Endothelial cell of umbilical vein (primary cell): ENCODE measurements around the gene POLRMT. TPM values are rescaled to one million over a fixed set of nuclear protein-coding genes. Genes with fewer than 3 reads are reported as not detected.

Source experiments
- BruUV-seq: library from RNA; stranded (reverse); fragments of 400-500 nt; replicated peaks from 2 replicates; lab custom pipeline; 2021; lab: Mats Ljungman, UMichigan
- CTCF ChIA-PET: fragments of 300-600, 350-600 bp; sonication (Branson Sonifier 250); formaldehyde crosslinking; loops from one replicate; lab custom pipeline; 2021; ENCODE audit warnings: antibody characterized with exemption, inconsistent platforms; lab: Charles Lee
- POLR2A ChIA-PET: fragments of 300-600, 350-600 bp; sonication (Branson Sonifier 250); formaldehyde crosslinking; loops from one replicate; lab custom pipeline; 2021; ENCODE audit warnings: antibody characterized with exemption, inconsistent platforms; lab: Charles Lee
- DNase-seq: peaks from one replicate; pipeline ENCODE4 v3.0.0-alpha.2; 2011; ENCODE audit warnings: low read depth, low spot score
- FAIRE-seq: peaks from 2 replicates; lab custom pipeline; 2011; peaks lifted over from hg19 to GRCh38; lab: Jason Lieb, UNC
- H2AFZ ChIP-seq: 2 replicates; pipeline ENCODE4 v1.6.0; 2012; ENCODE audit warnings: low read depth, low read length, control low read depth, inconsistent platforms
- H3K27ac ChIP-seq: 2 replicates; pipeline ENCODE4 v1.5.1; 2011; ENCODE audit warnings: low read depth, mild to moderate bottlenecking, control low read depth, low read length, moderate library complexity; ENCODE audit not compliant: insufficient read depth
- H3K27me3 ChIP-seq, 2 experiments: 2 replicates each; pipeline versions ENCODE4 v1.6.0 to v1.6.1; 2011; ENCODE audit warnings: low read length in 2 of 2, mixed read lengths in 1 of 2; ENCODE audit not compliant: control insufficient read depth in 2 of 2, insufficient read depth in 2 of 2
- H3K36me3 ChIP-seq, 2 experiments: 2 replicates in 1 of 2; 3 replicates in 1 of 2; pipeline ENCODE4 v1.5.1; 2011; ENCODE audit warnings: low read length in 2 of 2, mild to moderate bottlenecking in 1 of 2, moderate library complexity in 1 of 2; ENCODE audit not compliant: control insufficient read depth in 2 of 2, insufficient read depth in 2 of 2; ENCODE audit errors: extremely low read depth in 1 of 2
- H3K4me1 ChIP-seq: 3 replicates; pipeline ENCODE4 v1.5.1; 2011; ENCODE audit warnings: mild to moderate bottlenecking, low read length; ENCODE audit not compliant: control insufficient read depth, insufficient read depth; ENCODE audit errors: extremely low read depth
- H3K4me2 ChIP-seq: 2 replicates; pipeline ENCODE4 v1.6.1; 2011; ENCODE audit warnings: low read length, control low read depth, mixed read lengths; ENCODE audit not compliant: insufficient read depth
- H3K4me3 ChIP-seq, 3 experiments: fragments of 200-600 bp in 1 of 3; sonication (generic), shearing (Covaris generic) in 1 of 3; replicated peaks in 1 of 3; 2 replicates each; pipeline ENCODE4 v1.5.1; 2011 to 2016; ENCODE audit warnings: control low read depth in 3 of 3, low read length in 3 of 3, mild to moderate bottlenecking in 2 of 3, inconsistent platforms in 1 of 3, low read depth in 1 of 3, moderate library complexity in 1 of 3; ENCODE audit not compliant: insufficient read depth in 1 of 3
- H3K79me2 ChIP-seq: 2 replicates; pipeline ENCODE4 v1.6.0; 2012; ENCODE audit warnings: low read length, inconsistent platforms; ENCODE audit not compliant: control insufficient read depth, insufficient read depth
- H3K9ac ChIP-seq: replicated peaks from 2 replicates; pipeline ENCODE3; 2011; ENCODE audit warnings: low read length, control low read depth; ENCODE audit not compliant: insufficient read depth; ENCODE audit errors: extremely low read depth
- H3K9me1 ChIP-seq: replicated peaks from 3 replicates; pipeline ENCODE4 v1.6.0; 2011; ENCODE audit warnings: mild to moderate bottlenecking, low read length; ENCODE audit not compliant: control insufficient read depth, insufficient read depth; ENCODE audit errors: extremely low read depth
- H3K9me3 ChIP-seq: replicated peaks from 2 replicates; pipeline ENCODE4 v1.5.1; 2012; ENCODE audit warnings: low read length, inconsistent platforms; ENCODE audit not compliant: control insufficient read depth, insufficient read depth
- H4K20me1 ChIP-seq: replicated peaks from 2 replicates; pipeline ENCODE3; 2011; ENCODE audit warnings: mild to moderate bottlenecking, low read length; ENCODE audit not compliant: control insufficient read depth, insufficient read depth; ENCODE audit errors: extremely low read depth
- CTCF ChIP-seq, 2 donors: IDR thresholded peaks; 1 replicate in 1 of 2; 2 replicates in 1 of 2; pipeline ENCODE4 v1.5.1; 2011; ENCODE audit warnings: low read length in 2 of 2, mild to moderate bottlenecking in 2 of 2, moderate library complexity in 2 of 2, control low read depth in 1 of 2, inconsistent platforms in 1 of 2, low read depth in 1 of 2; ENCODE audit not compliant: insufficient read depth in 1 of 2; ENCODE audit errors: extremely low read depth in 1 of 2
- EZH2 ChIP-seq: IDR thresholded peaks from 2 replicates; pipeline ENCODE4 v1.6.1; 2012; ENCODE audit warnings: borderline replicate concordance, low read depth, mild to moderate bottlenecking, moderate library complexity, low read length, inconsistent platforms; ENCODE audit not compliant: severe bottlenecking
- FOS ChIP-seq: IDR thresholded peaks from 2 replicates; pipeline ENCODE4 v1.6.1; 2011; ENCODE audit warnings: mild to moderate bottlenecking, low read length, moderate library complexity, borderline replicate concordance; ENCODE audit not compliant: insufficient read depth
- GATA2 ChIP-seq: IDR thresholded peaks from 2 replicates; pipeline ENCODE4 v1.7.0; 2011; ENCODE audit warnings: low read depth, mild to moderate bottlenecking, moderate library complexity, mixed read lengths, low read length; ENCODE audit not compliant: insufficient read length, insufficient read depth
- JUN ChIP-seq: IDR thresholded peaks from 2 replicates; pipeline ENCODE4 v1.6.1; 2011; ENCODE audit warnings: borderline replicate concordance, low read depth; ENCODE audit not compliant: insufficient read length, insufficient read depth
- MAX ChIP-seq: IDR thresholded peaks from 2 replicates; pipeline ENCODE4 v1.6.1; 2011; ENCODE audit not compliant: insufficient read depth, insufficient read length
- MYC ChIP-seq: IDR thresholded peaks from one replicate; pipeline ENCODE4 v1.6.1; 2011; ENCODE audit warnings: mild to moderate bottlenecking, low read depth, low read length
- POLR2A ChIP-seq: IDR thresholded peaks from 2 replicates; pipeline ENCODE4 v1.6.1; 2012; ENCODE audit warnings: low read depth, mild to moderate bottlenecking, control low read depth, low read length
- POLR2AphosphoS5 ChIP-seq: IDR thresholded peaks from 2 replicates; pipeline ENCODE4 v1.6.1; 2012; ENCODE audit warnings: low read depth, mild to moderate bottlenecking, control low read depth, low read length, moderate library complexity; ENCODE audit not compliant: insufficient read depth
- dilution Hi-C: fragments of 300-500 bp; cut with MboI; formaldehyde crosslinking; loops from one replicate; pipeline ENCODE4 v1.15.0; 2019; ENCODE audit warnings: low sequenced_read_pairs; ENCODE audit not compliant: extremely low pct_ligation_motif_present
- intact Hi-C: fragments of 100-400 bp; cut with micrococcal nuclease; formaldehyde crosslinking; loops from one replicate; pipeline ENCODE4 v1.10.0; 2022
- polyA plus RNA-seq, 4 experiments: library from polyadenylated mRNA; depleted of rRNA in 3 of 4; stranded (reverse) in 3 of 4; unstranded in 1 of 4; fragments of >200 nt; gene quantifications; 2 replicates each; pipeline versions ENCODE4 v1.2.1 to v1.2.3, GENCODE V29; 2011 to 2012; ENCODE audit warnings: missing spikeins in 1 of 4
- total RNA-seq: library from RNA; stranded (reverse); gene quantifications from 2 replicates; pipeline ENCODE4 v1.2.3, GENCODE V29; 2021

POLRMT gene
- total and polyA plus RNA-seq, 2 donors (not counting 3 experiments of a cell fraction or from before 2014, with no cell fraction given), result 38.9 to 50.6 TPM

- Histone ChIP-seq H3K27ac (no peak overlapping the region), H4K20me1 (no peaks in the 10 kb centered on the region), H2AFZ (no peak overlapping the region), H3K9ac (no peak overlapping the region), H3K4me3 (no peak overlapping the region), H3K9me1 (no peaks in the 10 kb centered on the region), H3K36me3 (peaks cover 0 to 26% of the 10 kb centered on the region in 2 experiments), H3K27me3 (no peaks in the 10 kb centered on the region), H3K4me1 (no peaks in the 10 kb centered on the region), H3K79me2 (no peaks in the 10 kb centered on the region), H3K9me3 (no peaks in the 10 kb centered on the region), H3K4me2 (no peak overlapping the region)
- POLR2A ChIA-PET, result no interaction called here
- TF ChIP-seq GATA2 (no peak), POLR2A (no peak), JUN (no peak), CTCF (IDR thresholded peaks at IDR 0.05; ENCODE audit: extremely low read depth in 1 of 2, insufficient read depth in 1 of 2, low read depth in 1 of 2, low read length in 2 of 2) (no peak), POLR2AphosphoS5 (no peak), FOS (no peak), MAX (no peak), MYC (no peak), EZH2 (no peak)
- DNase-seq (no peak), FAIRE-seq (no peak)
- CTCF ChIA-PET, result interaction anchor here (1.7 kb wide), 1 partner anchor 9 kb away, joined by 6 read pairs; no protein-coding TSS in a partner anchor
- BruUV-seq, result no TSS peak
- intact Hi-C loops, result no loop called here
- dilution Hi-C loops, result no loop called here
Measured at GRCh38 chr19:624433-625109, 8.8 kb downstream of the POLRMT start.
